Inferior parietal cortex (tissue), 1 donor: ENCODE results near the gene ATP10A.

ENCODE experiments used
- DNase-seq: peaks from one replicate; pipeline ENCODE4 v3.0.0-alpha.2; 2016; ENCODE audit errors: extremely low spot score

ATP10A gene

DNA sequence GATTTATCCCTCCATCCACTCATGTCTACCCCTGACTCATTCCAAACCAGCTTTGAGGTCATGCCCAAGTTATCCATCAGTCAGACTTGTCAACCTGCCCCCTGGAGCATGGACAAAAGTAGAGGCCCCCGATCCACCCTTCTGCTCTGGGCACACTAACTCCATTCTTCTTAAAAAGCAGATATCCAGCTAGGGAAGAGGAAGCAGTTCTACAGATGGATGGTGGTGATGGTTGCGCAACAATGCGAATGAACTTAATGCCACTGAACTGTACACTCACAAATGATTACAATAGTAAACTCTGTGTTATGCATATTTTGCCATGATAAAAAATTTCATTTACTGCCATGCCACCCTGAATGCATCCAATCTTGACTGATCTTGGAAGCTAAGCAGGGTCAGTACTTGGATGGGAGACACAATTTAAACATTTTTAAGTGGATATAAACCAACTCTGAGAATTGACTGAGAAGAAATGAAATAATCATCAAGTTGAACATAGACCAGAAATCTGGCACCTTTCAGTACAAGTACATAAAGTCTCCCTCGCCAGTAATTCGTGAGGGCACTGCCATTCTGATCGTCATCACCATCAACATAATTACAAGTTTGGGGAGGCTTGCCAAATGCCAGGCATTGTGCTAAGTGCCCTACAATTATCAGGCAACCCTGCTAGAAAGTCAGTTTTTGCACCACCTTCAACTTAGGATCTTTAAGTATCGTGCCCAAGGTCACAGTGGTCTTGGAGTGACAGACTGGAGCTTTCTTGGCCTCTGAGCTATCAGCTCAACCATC lies 124.8 kb downstream of the ATP10A start:
- DNase-seq: no peak

DNA sequence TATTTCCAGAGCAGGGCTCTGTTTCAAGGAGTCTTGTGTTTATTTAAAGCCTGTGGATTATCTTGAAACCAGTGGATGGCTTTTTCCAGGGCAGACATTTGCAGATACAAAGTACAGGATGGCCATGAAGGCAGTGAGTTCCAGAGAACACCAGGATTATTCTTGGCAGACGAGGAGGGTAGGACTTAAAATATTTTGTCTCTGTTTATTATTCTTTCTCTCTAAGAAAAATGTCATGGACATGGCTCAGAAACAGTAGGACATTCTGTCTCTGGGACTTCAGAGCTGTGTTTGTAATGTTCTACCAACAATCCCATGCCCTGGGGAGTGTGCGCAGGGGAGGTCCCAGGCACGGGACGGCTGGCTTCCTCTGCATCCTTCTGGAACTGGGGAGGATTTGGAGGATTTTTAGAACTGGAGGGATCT lies 125.9 kb downstream of the ATP10A start:
- peak; percentile 21 for DNase-seq

DNA sequence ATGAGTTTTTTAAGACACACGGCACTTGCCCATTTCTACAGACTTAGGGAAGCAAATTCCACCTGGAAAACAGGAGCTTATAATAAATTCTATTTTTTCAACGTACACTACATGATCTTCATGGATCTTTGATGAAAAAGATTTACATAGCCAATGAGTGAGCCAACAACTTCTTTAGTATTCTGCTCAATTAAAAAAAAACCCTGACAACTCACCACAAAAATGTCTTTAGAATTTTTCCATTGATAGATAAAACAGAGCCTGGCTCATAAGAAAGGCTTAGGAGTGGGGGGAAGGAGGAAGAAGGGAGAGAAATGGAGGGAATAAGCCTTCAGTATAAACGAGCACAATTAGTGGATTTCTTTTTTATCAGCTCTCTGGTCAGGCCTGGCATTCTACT lies 126.7 kb downstream of the ATP10A start:
- no peak for DNase-seq

DNA sequence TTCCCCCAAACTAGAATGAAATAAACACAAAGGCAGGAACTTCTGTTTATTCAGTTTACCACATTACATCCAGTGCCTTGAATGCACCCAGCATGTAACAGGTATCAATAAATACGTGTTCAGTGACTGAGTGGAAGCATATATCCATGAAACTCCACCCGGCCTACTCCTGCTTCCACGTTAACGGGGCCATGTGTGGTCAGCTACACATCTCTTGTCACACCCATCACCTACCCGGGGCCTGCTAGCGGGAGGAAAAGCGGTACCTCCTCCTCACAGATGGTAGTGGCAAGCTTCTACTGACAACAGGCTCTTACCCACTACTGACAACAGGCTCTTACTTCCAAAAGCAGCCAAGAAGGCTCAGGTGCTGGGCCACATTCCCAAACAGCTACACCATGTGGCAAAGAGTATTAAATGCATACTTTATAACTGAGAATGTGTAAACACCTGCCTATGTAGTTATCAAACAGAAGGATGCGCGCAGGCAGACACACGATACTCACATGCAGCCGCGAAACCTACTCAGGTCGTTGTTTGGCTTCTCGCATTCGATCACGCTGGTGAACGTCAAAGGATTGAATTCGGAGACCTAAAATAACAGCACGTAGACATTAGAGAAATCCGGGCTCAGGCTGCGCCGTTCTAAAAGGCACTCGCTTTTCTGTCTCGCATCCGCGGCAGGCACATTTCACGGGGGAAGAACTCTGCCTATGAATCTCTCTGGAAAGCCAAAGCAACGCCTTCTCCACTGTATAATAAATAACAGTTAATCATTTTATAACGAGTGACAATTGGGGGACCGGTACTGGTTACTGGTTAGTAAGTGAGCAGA lies 127.4 kb downstream of the ATP10A start:
- no peak for DNase-seq

DNA sequence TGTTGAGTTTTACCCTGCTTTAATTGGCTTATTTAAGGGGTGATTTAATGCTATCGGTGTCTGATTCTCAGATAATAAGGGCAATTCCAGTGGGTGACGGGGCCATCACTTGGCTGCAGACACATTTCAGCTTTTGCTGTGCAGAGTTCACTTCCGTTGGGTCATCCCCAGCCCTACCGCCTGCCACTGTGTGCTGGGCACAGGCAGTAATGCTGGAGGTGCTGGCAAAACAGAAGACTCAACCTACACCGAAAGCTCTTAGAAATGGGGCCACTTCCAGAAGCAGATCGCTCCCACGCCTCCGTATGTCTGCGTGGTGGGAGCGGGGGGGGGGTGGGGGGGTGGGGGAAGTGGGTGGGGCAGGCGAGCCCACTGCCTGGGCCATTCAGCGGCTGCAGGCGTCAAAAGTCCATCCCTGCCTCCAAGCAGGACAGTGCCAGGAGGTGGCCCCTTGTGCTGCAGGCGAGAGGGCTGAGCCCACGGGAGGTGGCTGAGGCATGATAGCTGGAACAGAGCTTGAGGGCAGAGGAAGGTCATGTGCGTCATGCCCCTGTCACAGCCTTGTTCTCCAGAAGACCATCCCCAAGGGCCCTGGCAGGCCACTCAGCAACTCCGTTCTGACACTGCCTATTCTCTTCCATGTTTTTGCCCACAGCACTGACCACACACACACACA lies 128.3 kb downstream of the ATP10A start:
- DNase-seq: no peak

DNA sequence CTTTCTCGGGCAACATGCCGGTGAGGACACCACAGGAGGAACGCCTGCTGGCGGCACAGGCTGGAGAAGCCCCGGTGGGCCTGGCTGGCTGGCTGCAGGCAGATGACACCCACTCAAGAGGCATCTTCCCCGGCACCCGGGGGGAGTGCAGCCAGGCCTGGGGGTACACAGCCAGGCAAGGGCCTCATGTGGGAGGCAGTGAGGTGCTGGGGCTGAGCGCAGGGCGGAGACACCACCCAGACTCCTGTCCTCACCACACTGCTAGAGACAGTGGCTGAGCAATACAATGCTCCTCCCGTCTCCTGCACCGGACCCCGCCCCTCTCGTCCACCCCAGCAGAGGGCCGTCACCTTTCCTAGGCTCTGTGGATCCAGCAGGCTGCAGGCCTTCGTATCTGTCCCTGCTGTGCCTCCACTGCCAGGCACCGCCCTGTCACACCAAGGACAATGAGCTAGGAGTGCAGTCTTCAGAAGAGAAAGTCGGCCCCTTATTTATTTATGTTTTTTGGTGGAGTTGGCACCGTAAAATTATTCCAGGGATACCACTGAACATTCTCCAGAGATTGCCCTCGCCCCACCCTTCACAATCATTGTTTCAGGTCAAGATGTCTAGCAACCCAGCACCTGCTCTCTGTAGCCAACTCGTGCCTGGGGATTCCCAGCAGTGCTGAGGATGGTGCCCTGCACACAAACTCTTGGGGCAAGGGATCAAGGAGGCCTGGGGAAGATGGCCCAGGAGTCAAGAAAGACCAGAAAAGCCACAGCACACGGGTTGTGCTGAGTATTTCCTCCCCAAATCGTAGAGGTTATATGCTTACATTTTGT lies 129.1 kb downstream of the ATP10A start:
- no peak for DNase-seq

DNA sequence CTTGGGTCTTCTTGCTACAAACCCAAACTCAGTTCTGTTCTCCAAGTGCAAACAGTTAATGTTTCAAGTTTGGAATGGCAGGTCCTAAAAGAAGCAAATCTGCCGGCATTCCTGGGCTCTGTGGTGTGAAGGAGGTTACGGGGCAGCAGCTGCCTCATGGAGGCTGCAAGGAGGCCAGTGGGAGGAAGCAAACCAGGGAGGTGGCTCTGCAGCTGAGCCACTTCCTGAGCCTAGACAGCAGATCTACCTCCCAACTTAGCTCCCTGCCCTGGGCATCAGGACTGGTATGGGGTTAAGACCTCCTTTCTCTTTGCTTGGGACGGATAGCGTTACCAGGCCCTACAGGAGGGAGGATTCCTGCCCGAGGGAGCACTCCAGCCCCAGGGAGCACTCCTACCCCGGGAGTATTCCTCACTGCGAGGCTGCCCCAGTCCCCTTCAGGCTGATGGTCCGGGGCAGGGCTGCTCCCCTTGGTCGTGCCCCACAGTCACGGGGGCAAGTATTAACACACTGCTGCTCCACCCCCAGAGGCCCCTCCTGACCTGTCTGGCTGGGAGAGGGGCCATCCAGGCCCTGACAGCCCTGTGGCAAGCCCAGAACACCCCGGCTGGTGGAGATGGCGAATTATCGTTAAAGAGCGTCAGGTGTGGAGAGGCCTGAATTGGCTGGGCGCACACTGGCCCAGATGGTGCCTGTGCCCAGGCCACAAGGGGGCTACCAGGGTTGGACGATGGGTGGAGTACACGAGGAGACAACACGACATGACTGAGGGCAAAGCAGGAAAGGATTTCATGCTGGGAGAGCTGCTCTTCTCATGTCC lies 129.9 kb downstream of the ATP10A start:
- no peak for DNase-seq

DNA sequence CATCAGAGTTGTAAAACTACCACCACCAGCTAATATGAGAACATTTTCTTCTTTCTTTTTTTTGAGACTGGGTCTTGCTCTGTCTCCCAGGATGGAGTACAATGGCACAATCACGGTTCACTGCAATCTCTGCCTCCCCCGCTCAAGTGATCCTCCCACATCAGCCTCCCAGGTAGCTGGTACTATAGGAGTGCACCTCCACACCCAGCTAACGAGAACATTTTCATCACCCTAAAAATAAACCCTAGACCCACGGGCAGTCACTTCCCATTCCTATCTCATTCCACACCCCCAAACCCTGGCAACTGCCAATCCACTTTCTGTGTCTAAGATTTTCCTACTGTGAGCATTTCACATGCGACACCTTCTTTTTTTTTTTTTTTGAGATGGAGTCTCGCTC lies 130.9 kb downstream of the ATP10A start:
- DNase-seq: no peak

DNA sequence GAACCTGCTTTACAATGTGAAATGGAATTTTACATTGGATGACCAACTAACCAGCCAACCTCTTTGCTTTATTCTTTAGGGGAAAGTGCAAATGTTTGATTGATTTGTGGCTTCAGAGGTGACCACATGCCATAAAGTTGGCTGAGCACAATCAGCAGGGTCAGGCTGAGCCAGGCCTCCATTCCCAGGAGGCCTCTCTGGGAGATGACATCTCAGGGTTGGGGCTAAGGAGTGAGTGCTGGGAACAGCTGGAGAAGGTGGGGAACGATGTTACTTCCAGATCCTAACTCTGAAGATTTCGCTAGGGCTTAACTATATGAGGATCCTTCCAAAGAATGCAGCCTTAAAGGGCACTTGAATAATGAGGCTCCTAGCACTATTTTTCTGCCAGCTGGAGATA lies 131.7 kb downstream of the ATP10A start:
- no peak for DNase-seq

DNA sequence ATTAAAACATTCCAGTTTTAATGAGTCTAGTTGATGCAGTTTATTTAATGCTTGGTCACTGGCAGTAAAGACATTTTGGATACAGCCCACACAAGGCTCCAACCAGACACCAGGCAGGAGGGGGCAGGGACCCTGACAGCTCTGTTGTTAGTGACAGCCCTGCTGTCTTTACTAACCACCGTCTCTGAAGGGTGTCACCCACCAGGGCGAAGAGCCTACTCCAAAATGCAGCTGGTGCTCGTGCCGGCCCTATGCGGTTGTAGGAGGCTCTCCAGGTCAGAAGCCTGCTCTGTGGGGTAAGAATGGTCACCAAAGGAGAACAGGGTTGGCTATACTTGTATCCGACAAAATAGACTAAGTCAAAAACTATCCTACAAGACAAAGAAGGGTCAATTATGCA lies 132.2 kb downstream of the ATP10A start:
- DNase-seq: no peak

DNA sequence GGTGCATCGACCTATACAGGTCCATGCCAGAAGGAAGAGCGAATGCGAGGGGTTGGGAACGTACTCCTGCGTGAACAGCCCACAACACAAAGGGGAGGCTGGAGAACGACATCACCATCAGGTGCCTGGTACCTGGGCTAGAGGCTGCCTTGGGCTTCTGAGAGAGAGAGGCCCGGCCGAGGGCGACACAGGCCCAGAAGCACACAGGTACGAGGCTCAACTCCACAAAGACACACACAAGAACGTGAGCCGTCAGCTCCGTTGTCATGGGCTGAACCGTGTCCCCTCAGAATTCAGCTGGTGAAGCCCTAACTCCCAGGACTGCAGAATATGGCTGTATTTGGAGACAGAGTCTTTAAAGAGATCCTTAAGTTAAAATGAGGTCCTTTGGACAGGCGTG lies 134.3 kb downstream of the ATP10A start:
- DNase-seq: no peak

DNA sequence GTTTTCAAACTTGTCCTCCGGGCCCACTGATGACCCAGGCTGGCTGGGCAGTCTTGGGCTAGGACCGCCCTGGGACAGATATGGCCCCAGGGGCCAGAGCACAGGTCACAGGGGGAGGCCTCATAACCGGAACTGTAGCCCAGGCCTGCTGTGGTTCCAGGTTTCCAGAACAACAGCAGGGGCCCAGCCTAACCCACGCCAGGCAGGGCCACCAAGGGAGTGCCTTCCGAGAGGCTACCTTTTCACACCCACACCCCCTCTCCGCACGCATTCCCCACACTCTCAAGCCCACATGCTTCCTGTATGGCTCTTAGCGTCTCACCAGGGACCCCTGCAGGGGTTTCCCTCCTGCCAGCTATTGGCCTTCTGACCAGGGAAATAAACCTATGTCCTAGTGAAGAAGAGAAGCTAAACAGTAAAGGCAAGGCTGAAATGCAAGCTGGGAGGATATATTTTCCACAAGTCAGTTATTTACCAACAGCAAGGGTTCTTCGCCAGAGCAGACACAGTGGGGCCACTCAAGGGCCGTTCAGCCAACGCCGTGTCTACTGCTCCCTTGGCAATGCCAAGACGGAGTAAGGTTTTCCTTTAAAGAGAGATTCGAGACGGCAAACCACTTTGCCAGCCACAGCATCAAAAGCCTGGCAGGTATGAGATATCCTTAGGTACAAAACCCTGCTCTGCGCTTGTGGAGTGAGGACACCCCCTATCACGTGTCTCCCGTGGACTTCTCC lies 135.1 kb downstream of the ATP10A start:
- no peak for DNase-seq

DNA sequence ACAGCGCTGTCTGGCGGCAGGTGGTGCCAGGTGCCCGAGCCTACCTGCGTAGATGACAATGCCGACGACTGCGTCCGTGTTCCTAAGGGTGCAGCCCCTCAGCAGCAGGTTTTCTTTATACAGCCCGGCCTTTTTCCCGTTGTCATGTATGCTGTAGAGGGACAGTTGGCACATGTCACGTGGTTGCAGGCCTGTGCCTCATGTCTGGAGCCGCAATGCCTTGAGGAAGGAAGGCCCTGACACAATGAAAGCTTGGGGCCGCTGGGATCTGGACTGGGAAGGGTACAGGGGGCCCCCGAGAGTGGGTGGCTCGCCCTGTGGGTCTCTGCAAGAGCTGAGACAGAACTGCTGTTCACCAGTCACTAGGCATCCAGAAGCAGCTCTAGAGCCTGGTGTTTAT lies 136.0 kb downstream of the ATP10A start:
- no peak for DNase-seq

DNA sequence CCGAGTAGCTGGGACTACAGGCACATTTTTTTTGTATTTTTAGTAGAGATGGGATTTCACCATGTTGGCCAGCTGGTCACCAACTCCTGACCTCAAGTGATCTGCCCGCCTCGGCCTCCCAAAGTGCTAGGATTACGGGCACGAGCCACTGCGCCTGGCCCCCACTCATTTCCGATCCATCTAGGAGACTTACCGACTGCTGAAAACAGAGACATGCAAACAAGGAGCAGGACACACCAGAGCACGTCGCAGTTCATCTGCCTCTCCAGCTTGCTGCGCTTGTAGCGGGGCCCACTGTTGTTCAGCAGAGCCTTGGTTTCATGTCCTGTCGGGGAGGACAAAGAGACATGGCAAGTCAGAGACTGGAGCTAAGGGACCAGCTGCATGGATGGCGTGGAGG lies 137.4 kb downstream of the ATP10A start:
- no peak for DNase-seq

DNA sequence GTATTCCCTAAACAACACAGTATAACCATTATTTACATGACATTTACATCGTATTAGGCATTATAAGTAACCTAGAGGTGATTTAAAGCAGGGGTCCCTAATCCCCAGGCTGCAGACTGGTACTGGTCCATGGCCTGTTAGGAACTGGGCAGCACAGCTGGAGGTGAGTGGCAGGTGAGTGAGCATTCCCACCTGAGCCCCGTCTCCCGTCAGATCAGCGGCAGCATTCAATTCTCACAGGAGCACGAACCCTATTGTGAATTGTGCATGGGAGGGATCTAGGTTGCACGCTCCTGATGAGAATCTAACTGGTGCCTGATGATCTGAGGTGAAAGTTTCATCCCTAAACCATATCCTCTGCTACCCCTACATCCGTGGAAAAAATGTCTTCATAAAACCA lies 138.2 kb downstream of the ATP10A start:
- DNase-seq: no peak

DNA sequence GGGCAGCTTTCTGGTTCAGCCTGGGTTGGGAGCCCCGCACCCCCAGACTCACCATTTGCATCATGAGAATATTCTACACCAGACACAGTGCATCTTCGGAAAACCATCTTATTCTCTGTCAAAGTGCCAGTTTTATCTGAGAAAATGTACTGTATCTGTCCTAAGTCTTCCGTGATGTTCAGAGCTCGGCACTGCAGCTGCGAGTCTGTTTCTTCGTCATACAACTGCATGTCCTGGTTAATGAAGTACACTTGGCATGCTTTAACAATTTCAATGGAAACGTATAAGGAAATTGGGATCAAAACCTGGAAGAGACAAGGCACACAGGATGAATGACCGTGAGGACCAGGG lies 141.5 kb downstream of the ATP10A start:
- no peak for DNase-seq

DNA sequence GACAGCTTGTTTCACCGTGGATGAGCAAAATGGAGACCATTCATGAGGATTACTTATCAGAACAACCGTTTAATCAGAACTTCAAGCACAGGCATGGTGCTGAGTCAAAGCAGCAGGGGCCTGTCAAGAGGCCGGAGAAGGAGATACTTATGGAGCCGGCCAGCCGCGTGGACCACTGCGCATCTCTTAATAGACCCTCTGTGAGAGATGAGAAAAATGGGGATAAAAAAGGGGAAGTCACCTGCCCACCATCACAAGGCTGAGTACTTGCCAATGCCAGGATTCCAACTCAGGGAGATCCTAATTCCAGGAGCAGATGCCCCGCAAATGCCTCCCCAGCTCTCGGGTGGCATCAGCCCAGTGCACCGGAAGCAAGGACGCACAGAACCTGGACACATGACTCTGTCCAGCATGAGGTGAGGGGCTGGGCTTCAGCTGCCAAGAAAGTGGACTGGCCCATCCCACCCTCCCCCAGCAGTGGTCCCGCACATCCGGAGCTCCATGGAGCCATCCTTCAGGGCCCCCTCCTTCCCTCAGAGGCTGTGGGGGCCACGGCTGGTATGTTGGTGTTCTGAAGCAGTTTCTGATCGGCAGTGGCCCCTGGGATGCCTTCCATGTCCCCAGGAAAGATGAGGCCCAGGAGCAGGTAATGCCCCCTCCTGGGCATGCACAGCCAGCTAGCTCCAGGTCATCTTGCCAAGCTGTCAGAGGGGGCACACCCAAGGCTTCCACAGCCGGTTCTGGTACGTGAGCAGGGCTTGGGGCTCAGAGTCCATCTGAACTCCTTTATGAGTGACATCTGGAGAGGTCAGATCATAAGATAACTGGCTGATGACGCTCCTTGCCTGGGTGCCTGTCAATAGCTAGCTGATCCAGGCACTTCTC lies 143.8 kb downstream of the ATP10A start:
- no peak for DNase-seq

DNA sequence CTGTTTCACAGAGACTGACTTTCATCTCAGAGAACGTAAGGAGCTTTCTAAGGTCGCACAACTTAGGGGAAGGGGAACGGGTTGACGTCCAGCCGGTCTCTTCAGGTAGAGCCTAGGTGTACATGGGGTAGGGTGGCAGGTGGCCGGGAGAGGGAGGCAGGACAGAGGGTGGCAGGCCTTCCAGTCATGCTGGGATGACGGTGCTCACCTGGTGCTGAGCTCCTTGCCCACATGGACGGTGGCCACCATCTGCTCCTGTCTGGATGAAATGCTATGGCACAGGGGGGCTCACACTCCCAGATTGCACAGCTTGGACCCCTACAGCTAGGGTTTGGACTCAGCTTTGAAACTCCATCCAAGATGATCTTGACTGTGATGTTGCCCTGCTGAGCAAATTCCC lies 144.5 kb downstream of the ATP10A start:
- DNase-seq: no peak

DNA sequence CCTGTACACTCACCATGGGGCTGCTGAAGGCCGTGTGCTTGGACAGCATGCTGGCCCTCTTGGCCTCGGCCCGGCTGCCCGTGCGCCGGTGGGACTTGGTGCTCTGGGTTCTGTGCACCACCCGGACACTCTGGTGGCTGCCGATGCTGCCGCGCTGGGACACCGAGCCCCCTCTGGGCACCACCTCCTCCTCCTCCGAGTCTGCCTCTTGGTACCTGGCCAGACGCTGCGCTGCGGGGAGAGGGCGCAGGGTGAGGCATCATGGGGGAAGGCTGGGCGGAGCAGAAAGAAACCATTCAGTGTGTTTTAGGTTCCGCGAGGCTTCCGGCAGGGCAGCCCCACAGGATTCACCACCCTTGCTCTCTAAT lies 145.0 kb downstream of the ATP10A start:
- DNase-seq: no peak
